ENCODE measurements around the gene POC1B.
A peak's percentile ranks its signal among the peaks of the same experiment; 100 is the strongest.

The POC1B gene

GRCh38 chr12:89401433-89402058, 124.3 kb downstream of the POC1B start:
- no peak for DNase-seq (ENCODE audit: low read depth)

GRCh38 chr12:89400415-89400814, 125.4 kb downstream of the POC1B start:
- DNase-seq (ENCODE audit: low read depth), result no peak
- H3K4me3 ChIP-seq (ENCODE audit: low read depth, low read length), result no peak overlapping the region

More at GRCh38 chr12:89401433-89402058, 124.3 kb downstream of the POC1B start:
- no peak overlapping the region for H3K4me3 ChIP-seq (ENCODE audit: low read depth, low read length)

DNA sequence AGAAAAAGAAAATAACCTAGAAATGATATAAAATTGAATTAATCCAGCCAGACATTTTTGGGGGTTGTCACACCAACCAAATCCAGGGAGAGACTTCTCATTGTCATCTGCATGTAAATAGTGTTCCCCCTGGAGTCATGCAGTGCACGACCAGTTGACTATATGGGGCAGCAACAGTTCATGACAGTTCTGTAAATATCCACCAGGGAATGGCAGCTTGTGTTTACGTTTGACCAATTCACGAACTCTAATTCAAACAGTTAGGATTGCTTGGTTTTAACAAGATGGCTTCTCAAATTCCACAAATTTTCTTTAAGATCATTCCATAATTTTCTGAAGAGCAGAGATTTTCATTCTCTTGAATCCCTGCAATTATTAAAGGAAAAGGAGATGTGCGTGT, 130.1 kb downstream of the POC1B start:
- DNase-seq (ENCODE audit: low read depth), result no peak
- no peak overlapping the region for H3K4me3 ChIP-seq (ENCODE audit: low read depth, low read length)

DNA sequence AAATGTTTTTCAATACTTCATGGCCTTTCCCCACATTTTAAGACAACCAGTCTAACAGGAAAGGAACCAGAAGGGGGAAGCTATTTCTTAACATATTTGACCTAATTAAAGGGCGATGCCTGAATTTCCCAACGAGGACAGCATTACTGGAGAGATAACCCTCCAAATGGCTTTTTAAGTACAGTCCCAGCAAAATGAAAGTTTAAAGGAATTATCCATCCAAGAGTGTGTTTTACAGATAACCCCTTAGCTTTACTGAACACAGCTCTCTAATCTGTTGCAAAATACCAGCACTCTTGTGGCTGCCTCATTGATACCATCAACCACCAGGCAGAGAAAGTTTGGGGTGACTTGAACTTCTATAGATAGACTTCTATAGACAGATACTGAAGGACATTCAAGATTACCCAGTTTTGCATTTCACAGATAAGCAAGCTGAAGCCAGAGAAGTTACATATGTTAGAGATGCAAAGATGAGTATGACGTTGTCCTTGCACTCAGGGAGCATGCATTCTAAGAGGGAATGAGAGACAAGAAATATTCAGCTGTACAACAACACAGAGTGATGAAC, 132.2 kb downstream of the POC1B start:
- no peak for DNase-seq (ENCODE audit: low read depth)
- H3K4me3 ChIP-seq (ENCODE audit: low read depth, low read length), result no peak overlapping the region

GRCh38 chr12:89392391-89392790, 133.5 kb downstream of the POC1B start:
- no peak for DNase-seq (ENCODE audit: low read depth)
- H3K4me3 ChIP-seq (ENCODE audit: low read depth, low read length), result no peak overlapping the region

- no peak for DNase-seq (ENCODE audit: low read depth)
- H3K4me3 ChIP-seq (ENCODE audit: low read depth, low read length), result no peak overlapping the region
Observed at GRCh38 chr12:89391726-89392336, 134.0 kb downstream of the POC1B start.

DNA sequence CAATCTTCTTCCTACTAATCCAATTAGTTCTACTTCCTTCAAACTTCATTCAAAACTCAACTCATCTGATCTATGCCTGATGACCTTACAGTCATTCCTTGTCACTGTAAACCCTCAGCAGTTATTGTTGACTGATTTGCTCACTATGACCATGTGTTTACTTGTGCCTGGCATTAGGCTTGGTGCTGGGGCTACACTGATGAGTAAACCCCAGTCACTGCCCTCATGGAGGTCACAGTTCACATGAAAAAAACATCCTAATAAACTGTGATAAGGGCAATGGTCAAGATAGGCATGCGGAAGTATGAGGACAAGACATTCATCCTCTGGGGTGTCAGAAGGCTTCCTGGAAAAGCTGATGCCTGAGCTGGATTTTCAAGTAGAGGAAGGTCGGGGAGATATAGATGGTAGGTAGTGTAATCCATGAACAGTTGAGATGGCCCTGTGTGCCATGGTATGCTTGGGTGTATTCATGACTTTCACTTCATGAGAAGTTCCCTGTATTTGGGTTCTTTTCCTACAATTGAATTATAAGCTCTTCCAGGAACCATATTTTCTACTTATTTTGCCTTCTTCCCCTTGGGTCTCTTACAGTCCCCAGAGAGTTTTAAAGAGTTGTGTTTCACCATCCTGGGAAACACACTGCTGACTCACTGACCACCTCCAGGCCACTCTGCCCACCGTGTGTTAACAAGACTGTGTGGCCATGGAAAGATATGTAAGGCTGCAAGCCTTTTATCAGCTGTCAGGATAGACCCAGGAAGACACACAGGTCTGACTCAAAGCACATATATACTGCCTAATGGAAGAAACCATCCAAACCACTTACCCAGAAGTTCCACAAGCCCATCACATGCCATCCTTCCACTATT, 134.8 kb downstream of the POC1B start:
- no peak overlapping the region for H3K4me3 ChIP-seq (ENCODE audit: low read depth, low read length)
- DNase-seq (ENCODE audit: low read depth), result peak; percentile 83

- DNase-seq (ENCODE audit: low read depth), result no peak
- no peak overlapping the region for H3K4me3 ChIP-seq (ENCODE audit: low read depth, low read length)
Observed at GRCh38 chr12:89389755-89390661, 135.8 kb downstream of the POC1B start.

GRCh38 chr12:89386138-89386537, 139.7 kb downstream of the POC1B start:
- no peak overlapping the region for H3K4me3 ChIP-seq (ENCODE audit: low read depth, low read length)
- DNase-seq (ENCODE audit: low read depth), result no peak

DNA sequence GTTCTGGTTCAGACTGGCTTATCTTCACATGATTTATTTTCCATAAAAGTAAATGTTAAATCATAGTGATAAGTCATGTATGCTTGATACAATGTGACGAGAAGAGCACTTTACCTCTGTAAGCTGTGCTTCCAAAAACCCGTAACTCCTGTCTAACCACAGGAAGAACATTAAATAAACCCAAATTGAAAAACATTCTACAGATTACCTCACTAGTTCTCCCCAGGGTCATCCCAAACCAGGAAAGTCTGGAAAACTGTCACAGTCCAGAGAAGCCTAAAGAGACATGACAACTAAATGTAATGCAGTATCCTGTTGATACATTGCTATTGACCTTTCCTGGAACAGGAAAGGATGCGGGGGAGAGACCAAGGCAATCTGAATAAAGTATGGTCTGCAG, 141.0 kb downstream of the POC1B start:
- no peak for DNase-seq (ENCODE audit: low read depth)
- H3K4me3 ChIP-seq (ENCODE audit: low read depth, low read length), result no peak overlapping the region

- peak; percentile 90 for DNase-seq (ENCODE audit: low read depth)
- no peak overlapping the region for H3K4me3 ChIP-seq (ENCODE audit: low read depth, low read length)
Observed at GRCh38 chr12:89384050-89384758, 141.6 kb downstream of the POC1B start.

- H3K4me3 ChIP-seq (ENCODE audit: low read depth, low read length), result no peak overlapping the region
- peak; percentile 24 for DNase-seq (ENCODE audit: low read depth)
Observed at GRCh38 chr12:89383235-89384049, 142.4 kb downstream of the POC1B start.

GRCh38 chr12:89382328-89382727, 143.5 kb downstream of the POC1B start:
- H3K4me3 ChIP-seq (ENCODE audit: low read depth, low read length), result no peak overlapping the region
- DNase-seq (ENCODE audit: low read depth), result no peak

GRCh38 chr12:89379839-89380467, 145.9 kb downstream of the POC1B start:
- no peak for DNase-seq (ENCODE audit: low read depth)
- no peak overlapping the region for H3K4me3 ChIP-seq (ENCODE audit: low read depth, low read length)

- no peak overlapping the region for H3K4me3 ChIP-seq (ENCODE audit: low read depth, low read length)
- no peak for DNase-seq (ENCODE audit: low read depth)
Observed at GRCh38 chr12:89379148-89379838, 146.6 kb downstream of the POC1B start.

DNA sequence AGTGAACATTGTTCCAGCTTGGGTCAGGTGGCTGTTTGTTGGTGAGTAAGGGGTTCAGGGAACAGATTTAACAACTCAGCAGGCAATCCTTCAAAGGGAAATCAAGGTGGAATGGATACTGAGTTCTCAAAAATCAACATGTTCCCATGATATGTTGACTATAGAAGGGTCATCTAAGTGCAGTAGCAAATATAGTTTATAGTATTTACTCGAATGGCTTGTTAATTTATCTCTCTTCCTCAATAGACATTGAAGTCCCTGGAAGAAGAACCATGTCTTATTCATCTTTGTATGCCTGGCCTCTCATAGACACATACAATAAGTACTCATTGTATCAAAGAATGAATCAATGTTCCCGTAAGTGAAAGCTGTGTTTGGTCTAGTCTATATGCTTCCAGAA, 149.0 kb downstream of the POC1B start:
- no peak for DNase-seq (ENCODE audit: low read depth)
- H3K4me3 ChIP-seq (ENCODE audit: low read depth, low read length), result no peak overlapping the region

GRCh38 chr12:89376202-89376529, 149.7 kb downstream of the POC1B start:
- no peak overlapping the region for H3K4me3 ChIP-seq (ENCODE audit: low read depth, low read length)
- no peak for DNase-seq (ENCODE audit: low read depth)
